Measurements from ENCODE around the gene ATP10D. TPM values are rescaled to one million over a fixed set of nuclear protein-coding genes. Genes with fewer than 3 reads are reported as not detected.
"Not testable (repeated sequence)": the region's sequence is repeated elsewhere in the genome, so short reads cannot be mapped to it uniquely, and the experiment has no call there.

Gene ATP10D
- total RNA-seq, 3 donors from 2014 or later = 1.7 to 2.9 (median 1.9) TPM

- Mint-ChIP-seq H3K36me3 (ENCODE audit: insufficient read depth) (no peaks in the 10 kb centered on the region), H3K4me1 (ENCODE audit: low read depth) (no peaks in the 10 kb centered on the region), H3K9me3 (no peaks in the 10 kb centered on the region), H3K27me3 (ENCODE audit: low read depth) (peaks cover 4% of the 10 kb centered on the region), H3K4me3 (no peak overlapping the region)
- DNase-seq = no peak
- ATAC-seq = no peak
Measured at GRCh38 chr4:47475411-47475810, 9.7 kb upstream of the ATP10D start.

GRCh38 chr4:47478804-47479203 lies 6.3 kb upstream of the ATP10D start:
- Mint-ChIP-seq H3K9me3 (no peaks in the 10 kb centered on the region), H3K36me3 (ENCODE audit: insufficient read depth) (no peaks in the 10 kb centered on the region), H3K4me1 (ENCODE audit: low read depth) (peaks cover 4% of the 10 kb centered on the region), H3K27me3 (ENCODE audit: low read depth) (peaks cover 2% of the 10 kb centered on the region), H3K4me3 (no peak overlapping the region)
- DNase-seq (no peak), ATAC-seq (no peak)

GRCh38 chr4:47482326-47482725 lies 2.7 kb upstream of the ATP10D start:
- H3K27me3 Mint-ChIP-seq (ENCODE audit: low read depth) = peaks cover 2% of the 10 kb centered on the region
- ATAC-seq (no peak), DNase-seq (no peak)
- H3K4me1 Mint-ChIP-seq (ENCODE audit: low read depth) = peaks cover 25% of the 10 kb centered on the region
- H3K36me3 Mint-ChIP-seq (ENCODE audit: insufficient read depth) = no peaks in the 10 kb centered on the region
- H3K4me3 Mint-ChIP-seq = no peak overlapping the region
- H3K9me3 Mint-ChIP-seq = no peaks in the 10 kb centered on the region

- ATAC-seq (no peak), DNase-seq (no peak)
- Mint-ChIP-seq H3K4me1 (ENCODE audit: low read depth) (peaks cover 25% of the 10 kb centered on the region), H3K9me3 (no peaks in the 10 kb centered on the region), H3K27me3 (ENCODE audit: low read depth) (peaks cover 2% of the 10 kb centered on the region), H3K4me3 (peak overlapping the region; percentile 87), H3K36me3 (ENCODE audit: insufficient read depth) (no peaks in the 10 kb centered on the region)
Measured at GRCh38 chr4:47483745-47484144, 1.3 kb upstream of the ATP10D start.

GRCh38 chr4:47484168-47484567 lies 907 bp upstream of the ATP10D start:
- peaks cover 25% of the 10 kb centered on the region for H3K4me1 Mint-ChIP-seq (ENCODE audit: low read depth)
- ATAC-seq = no peak
- no peaks in the 10 kb centered on the region for H3K9me3 Mint-ChIP-seq
- H3K4me3 Mint-ChIP-seq = peak overlapping the region; percentile 87
- H3K27me3 Mint-ChIP-seq (ENCODE audit: low read depth) = no peaks in the 10 kb centered on the region
- no peak for DNase-seq
- H3K36me3 Mint-ChIP-seq (ENCODE audit: insufficient read depth) = no peaks in the 10 kb centered on the region

- Mint-ChIP-seq H3K4me1 (ENCODE audit: low read depth) (peaks cover 28% of the 10 kb centered on the region), H3K27me3 (ENCODE audit: low read depth) (no peaks in the 10 kb centered on the region), H3K36me3 (ENCODE audit: insufficient read depth) (no peaks in the 10 kb centered on the region), H3K9me3 (no peaks in the 10 kb centered on the region), H3K4me3 (peak overlapping the region; percentile 87)
- DNase-seq (no peak), ATAC-seq (no peak)
Measured at GRCh38 chr4:47485768-47486167, 693 bp downstream of the ATP10D start.

- no peaks in the 10 kb centered on the region for H3K27me3 Mint-ChIP-seq (ENCODE audit: low read depth)
Measured at GRCh38 chr4:47486231-47486673, 1.2 kb downstream of the ATP10D start.

GRCh38 chr4:47486727-47487126 lies 1.7 kb downstream of the ATP10D start:
- ATAC-seq; H3K4me3 Mint-ChIP-seq; H3K9me3 Mint-ChIP-seq; H3K27me3 Mint-ChIP-seq (ENCODE audit: low read depth); H3K36me3 Mint-ChIP-seq (ENCODE audit: insufficient read depth); DNase-seq: not testable (repeated sequence)
- peaks cover 30% of the 10 kb centered on the region for H3K4me1 Mint-ChIP-seq (ENCODE audit: low read depth)

More at GRCh38 chr4:47486231-47486673, 1.2 kb downstream of the ATP10D start:
- no peak for ATAC-seq
- H3K36me3 Mint-ChIP-seq (ENCODE audit: insufficient read depth) = no peaks in the 10 kb centered on the region
- H3K4me3 Mint-ChIP-seq = peak overlapping the region; percentile 87
- peaks cover 30% of the 10 kb centered on the region for H3K4me1 Mint-ChIP-seq (ENCODE audit: low read depth)
- H3K9me3 Mint-ChIP-seq = no peaks in the 10 kb centered on the region
- DNase-seq = no peak

GRCh38 chr4:47488706-47489105 lies 3.6 kb downstream of the ATP10D start:
- H3K4me1 Mint-ChIP-seq (ENCODE audit: low read depth) = peaks cover 29% of the 10 kb centered on the region

GRCh38 chr4:47490550-47490949 lies 5.5 kb downstream of the ATP10D start:
- Mint-ChIP-seq H3K27me3 (ENCODE audit: low read depth) (no peaks in the 10 kb centered on the region), H3K36me3 (ENCODE audit: insufficient read depth) (no peaks in the 10 kb centered on the region), H3K9me3 (no peaks in the 10 kb centered on the region), H3K4me1 (ENCODE audit: low read depth) (peaks cover 15% of the 10 kb centered on the region), H3K4me3 (no peak overlapping the region)
- DNase-seq = peak; percentile 4
- ATAC-seq = peak; percentile 94 to 97

More at GRCh38 chr4:47488706-47489105, 3.6 kb downstream of the ATP10D start:
- ATAC-seq (no peak), DNase-seq (no peak)
- Mint-ChIP-seq H3K9me3 (no peaks in the 10 kb centered on the region), H3K4me3 (no peak overlapping the region), H3K36me3 (ENCODE audit: insufficient read depth) (no peaks in the 10 kb centered on the region), H3K27me3 (ENCODE audit: low read depth) (no peaks in the 10 kb centered on the region)

- H3K27me3 Mint-ChIP-seq (ENCODE audit: low read depth) = no peaks in the 10 kb centered on the region
- ATAC-seq (no peak), DNase-seq (no peak)
- H3K36me3 Mint-ChIP-seq (ENCODE audit: insufficient read depth) = no peaks in the 10 kb centered on the region
- H3K4me3 Mint-ChIP-seq = no peak overlapping the region
- no peaks in the 10 kb centered on the region for H3K9me3 Mint-ChIP-seq
- H3K4me1 Mint-ChIP-seq (ENCODE audit: low read depth) = peaks cover 8% of the 10 kb centered on the region
Measured at GRCh38 chr4:47493238-47494123, 8.4 kb downstream of the ATP10D start.

- Mint-ChIP-seq H3K4me3 (no peak overlapping the region), H3K36me3 (ENCODE audit: insufficient read depth) (no peaks in the 10 kb centered on the region), H3K27me3 (ENCODE audit: low read depth) (no peaks in the 10 kb centered on the region), H3K4me1 (ENCODE audit: low read depth) (peaks cover 10% of the 10 kb centered on the region), H3K9me3 (no peaks in the 10 kb centered on the region)
- DNase-seq = no peak
- no peak for ATAC-seq
Measured at GRCh38 chr4:47494124-47494430, 9.0 kb downstream of the ATP10D start.

- H3K36me3 Mint-ChIP-seq (ENCODE audit: insufficient read depth) = no peaks in the 10 kb centered on the region
- no peak overlapping the region for H3K4me3 Mint-ChIP-seq
- peaks cover 3% of the 10 kb centered on the region for H3K4me1 Mint-ChIP-seq (ENCODE audit: low read depth)
- DNase-seq = no peak
- H3K27me3 Mint-ChIP-seq (ENCODE audit: low read depth) = no peaks in the 10 kb centered on the region
- ATAC-seq = no peak
- H3K9me3 Mint-ChIP-seq = no peaks in the 10 kb centered on the region
Measured at GRCh38 chr4:47498899-47499298, 13.8 kb downstream of the ATP10D start.

GRCh38 chr4:47499700-47500099 lies 14.6 kb downstream of the ATP10D start:
- H3K4me1 Mint-ChIP-seq (ENCODE audit: low read depth) = peaks cover 3% of the 10 kb centered on the region
- H3K9me3 Mint-ChIP-seq = no peaks in the 10 kb centered on the region
- ATAC-seq = no peak

GRCh38 chr4:47500776-47501175 lies 15.7 kb downstream of the ATP10D start:
- Mint-ChIP-seq H3K4me3 (no peak overlapping the region), H3K27me3 (ENCODE audit: low read depth) (no peaks in the 10 kb centered on the region), H3K4me1 (ENCODE audit: low read depth) (peaks cover 3% of the 10 kb centered on the region), H3K36me3 (ENCODE audit: insufficient read depth) (no peaks in the 10 kb centered on the region), H3K9me3 (no peaks in the 10 kb centered on the region)
- ATAC-seq (no peak), DNase-seq (no peak)

More at GRCh38 chr4:47499700-47500099, 14.6 kb downstream of the ATP10D start:
- Mint-ChIP-seq H3K36me3 (ENCODE audit: insufficient read depth) (no peaks in the 10 kb centered on the region), H3K4me3 (no peak overlapping the region), H3K27me3 (ENCODE audit: low read depth) (no peaks in the 10 kb centered on the region)
- DNase-seq = no peak
